Panc1 (cell line): ENCODE data around the gene VWF.

Experiments used
- POLR2AphosphoS5 ChIP-seq: IDR thresholded peaks from 2 replicates; pipeline ENCODE4 v1.6.1; 2012; ENCODE audit warnings: mild to moderate bottlenecking, low read depth, low read length, moderate library complexity
- SIN3A ChIP-seq: IDR thresholded peaks from 2 replicates; pipeline ENCODE4 v1.6.1; 2012; ENCODE audit warnings: low read depth, mild to moderate bottlenecking, low read length, moderate library complexity, borderline replicate concordance; ENCODE audit not compliant: insufficient read depth
- TCF7L2 ChIP-seq: IDR thresholded peaks from 2 replicates; pipeline ENCODE4 v1.6.1; 2011; ENCODE audit warnings: mild to moderate bottlenecking, low read depth, low read length, inconsistent platforms
- TF ChIP-seq, protein P1 (sequence below), 2 experiments: IDR thresholded peaks; 2 replicates each; pipeline ENCODE4 v1.6.1; 2011 to 2012; ENCODE audit warnings: low read depth in 2 of 2, control low read depth in 1 of 2, low read length in 1 of 2, mild to moderate bottlenecking in 1 of 2, moderate library complexity in 1 of 2; ENCODE audit not compliant: insufficient read depth in 1 of 2
- TF ChIP-seq, protein P2 (sequence below): fragments of 450-650 bp; IDR thresholded peaks from 2 replicates; pipeline ENCODE4 v1.5.1; 2017; ENCODE audit warnings: mild to moderate bottlenecking

DNA sequence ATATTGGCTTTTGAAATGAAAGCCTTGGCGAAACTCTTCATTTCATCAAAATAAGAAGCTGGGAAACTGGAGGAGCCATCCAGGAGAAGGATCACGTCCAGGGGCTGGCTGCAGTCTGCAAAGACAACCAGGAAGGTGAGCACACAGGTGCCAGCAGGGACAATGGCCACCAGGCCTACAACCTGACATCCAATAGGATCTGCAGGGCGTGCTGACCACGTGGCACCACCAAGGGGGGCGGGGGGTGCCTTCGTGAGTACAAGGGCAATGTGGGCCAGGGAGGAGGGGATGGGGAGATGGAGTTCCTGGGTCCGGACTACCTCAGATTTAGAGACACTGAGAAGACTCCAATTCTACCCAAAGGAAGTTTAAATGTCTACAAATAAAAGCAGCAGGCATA lies 107.7 kb downstream of the VWF start:
- TF ChIP-seq, protein P1, sequence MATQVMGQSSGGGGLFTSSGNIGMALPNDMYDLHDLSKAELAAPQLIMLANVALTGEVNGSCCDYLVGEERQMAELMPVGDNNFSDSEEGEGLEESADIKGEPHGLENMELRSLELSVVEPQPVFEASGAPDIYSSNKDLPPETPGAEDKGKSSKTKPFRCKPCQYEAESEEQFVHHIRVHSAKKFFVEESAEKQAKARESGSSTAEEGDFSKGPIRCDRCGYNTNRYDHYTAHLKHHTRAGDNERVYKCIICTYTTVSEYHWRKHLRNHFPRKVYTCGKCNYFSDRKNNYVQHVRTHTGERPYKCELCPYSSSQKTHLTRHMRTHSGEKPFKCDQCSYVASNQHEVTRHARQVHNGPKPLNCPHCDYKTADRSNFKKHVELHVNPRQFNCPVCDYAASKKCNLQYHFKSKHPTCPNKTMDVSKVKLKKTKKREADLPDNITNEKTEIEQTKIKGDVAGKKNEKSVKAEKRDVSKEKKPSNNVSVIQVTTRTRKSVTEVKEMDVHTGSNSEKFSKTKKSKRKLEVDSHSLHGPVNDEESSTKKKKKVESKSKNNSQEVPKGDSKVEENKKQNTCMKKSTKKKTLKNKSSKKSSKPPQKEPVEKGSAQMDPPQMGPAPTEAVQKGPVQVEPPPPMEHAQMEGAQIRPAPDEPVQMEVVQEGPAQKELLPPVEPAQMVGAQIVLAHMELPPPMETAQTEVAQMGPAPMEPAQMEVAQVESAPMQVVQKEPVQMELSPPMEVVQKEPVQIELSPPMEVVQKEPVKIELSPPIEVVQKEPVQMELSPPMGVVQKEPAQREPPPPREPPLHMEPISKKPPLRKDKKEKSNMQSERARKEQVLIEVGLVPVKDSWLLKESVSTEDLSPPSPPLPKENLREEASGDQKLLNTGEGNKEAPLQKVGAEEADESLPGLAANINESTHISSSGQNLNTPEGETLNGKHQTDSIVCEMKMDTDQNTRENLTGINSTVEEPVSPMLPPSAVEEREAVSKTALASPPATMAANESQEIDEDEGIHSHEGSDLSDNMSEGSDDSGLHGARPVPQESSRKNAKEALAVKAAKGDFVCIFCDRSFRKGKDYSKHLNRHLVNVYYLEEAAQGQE (IDR thresholded peaks at IDR 0.05; ENCODE audit: insufficient read depth in 1 of 2, low read depth in 2 of 2, low read length in 1 of 2), result no peak
- TF ChIP-seq, protein P2, sequence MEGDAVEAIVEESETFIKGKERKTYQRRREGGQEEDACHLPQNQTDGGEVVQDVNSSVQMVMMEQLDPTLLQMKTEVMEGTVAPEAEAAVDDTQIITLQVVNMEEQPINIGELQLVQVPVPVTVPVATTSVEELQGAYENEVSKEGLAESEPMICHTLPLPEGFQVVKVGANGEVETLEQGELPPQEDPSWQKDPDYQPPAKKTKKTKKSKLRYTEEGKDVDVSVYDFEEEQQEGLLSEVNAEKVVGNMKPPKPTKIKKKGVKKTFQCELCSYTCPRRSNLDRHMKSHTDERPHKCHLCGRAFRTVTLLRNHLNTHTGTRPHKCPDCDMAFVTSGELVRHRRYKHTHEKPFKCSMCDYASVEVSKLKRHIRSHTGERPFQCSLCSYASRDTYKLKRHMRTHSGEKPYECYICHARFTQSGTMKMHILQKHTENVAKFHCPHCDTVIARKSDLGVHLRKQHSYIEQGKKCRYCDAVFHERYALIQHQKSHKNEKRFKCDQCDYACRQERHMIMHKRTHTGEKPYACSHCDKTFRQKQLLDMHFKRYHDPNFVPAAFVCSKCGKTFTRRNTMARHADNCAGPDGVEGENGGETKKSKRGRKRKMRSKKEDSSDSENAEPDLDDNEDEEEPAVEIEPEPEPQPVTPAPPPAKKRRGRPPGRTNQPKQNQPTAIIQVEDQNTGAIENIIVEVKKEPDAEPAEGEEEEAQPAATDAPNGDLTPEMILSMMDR, result no peak
- TF ChIP-seq SIN3A (no peak), POLR2AphosphoS5 (no peak), TCF7L2 (no peak)
